Measurements from ENCODE around the gene DTHD1. TPM values are rescaled to one million over a fixed set of nuclear protein-coding genes. Genes with fewer than 3 reads are reported as not detected.

DTHD1 gene
- total RNA-seq, 1 experiment from 2014 or later = not detected

- intact Hi-C loops (cut with micrococcal nuclease; ENCODE audit: unreplicated experiment) = no loop called here
- no peaks in the 10 kb centered on the region for H3K9me2 ChIP-seq (ENCODE audit: insufficient read depth)
- no peaks in the 10 kb centered on the region for H3K36me3 ChIP-seq (ENCODE audit: low read depth)
- no peak overlapping the region for H3K27ac ChIP-seq
- no peak overlapping the region for H3K4me2 ChIP-seq
- no peaks in the 10 kb centered on the region for H3K27me3 ChIP-seq (ENCODE audit: insufficient read depth, low read depth)
- POLR2A ChIA-PET (ENCODE audit: unreplicated experiment) = no interaction called here
- no peaks in the 10 kb centered on the region for H3F3A ChIP-seq (ENCODE audit: insufficient read depth, low read depth)
- H4K20me1 ChIP-seq (ENCODE audit: insufficient read depth) = no peaks in the 10 kb centered on the region
- CTCF ChIA-PET = no interaction called here
- DNase-seq = no peak
- no TSS peak for BruUV-seq (replicated peaks)
- no peaks in the 10 kb centered on the region for H3K79me2 ChIP-seq (ENCODE audit: low read depth)
- TF ChIP-seq CTCF (conservative IDR thresholded peaks at IDR 0.05) = no peak
- no peak for TF ChIP-seq EZH2 (IDR thresholded peaks at IDR 0.05; ENCODE audit: low read depth)
- H2AFZ ChIP-seq = no peak overlapping the region
- no peaks in the 10 kb centered on the region; the same call in 1 of the 2 replicates for H3K4me1 ChIP-seq (replicated peaks; ENCODE audit: insufficient read depth)
- no peaks in the 10 kb centered on the region for H3K9me3 ChIP-seq (ENCODE audit: insufficient read depth, low read depth)
- no peak overlapping the region for H3K4me3 ChIP-seq
Measured at GRCh38 chr4:36333303-36333877, 52.0 kb downstream of the DTHD1 start.

GRCh38 chr4:36337665-36338185, 56.3 kb downstream of the DTHD1 start:
- Histone ChIP-seq H3K4me2 (no peak overlapping the region), H3K27ac (no peak overlapping the region), H3K4me1 (replicated peaks; ENCODE audit: insufficient read depth) (no peaks in the 10 kb centered on the region), H3K9me3 (ENCODE audit: insufficient read depth, low read depth) (no peaks in the 10 kb centered on the region), H3K9me2 (ENCODE audit: insufficient read depth) (no peaks in the 10 kb centered on the region), H3K79me2 (ENCODE audit: low read depth) (no peaks in the 10 kb centered on the region), H3K4me3 (no peak overlapping the region), H4K20me1 (ENCODE audit: insufficient read depth) (no peaks in the 10 kb centered on the region), H3F3A (ENCODE audit: insufficient read depth, low read depth) (no peaks in the 10 kb centered on the region), H3K27me3 (ENCODE audit: insufficient read depth, low read depth) (no peaks in the 10 kb centered on the region), H3K36me3 (ENCODE audit: low read depth) (no peaks in the 10 kb centered on the region), H2AFZ (no peak overlapping the region)
- intact Hi-C loops (cut with micrococcal nuclease; ENCODE audit: unreplicated experiment) = no loop called here
- BruUV-seq (replicated peaks) = no TSS peak
- ChIA-PET POLR2A (ENCODE audit: unreplicated experiment) (no interaction called here), CTCF (no interaction called here)
- TF ChIP-seq CTCF (conservative IDR thresholded peaks at IDR 0.05) (no peak), EZH2 (IDR thresholded peaks at IDR 0.05; ENCODE audit: low read depth) (no peak)
- DNase-seq = no peak

- Histone ChIP-seq H3K9me3 (ENCODE audit: insufficient read depth, low read depth) (no peaks in the 10 kb centered on the region), H3K79me2 (ENCODE audit: low read depth) (no peaks in the 10 kb centered on the region), H3K36me3 (ENCODE audit: low read depth) (no peaks in the 10 kb centered on the region), H3F3A (ENCODE audit: insufficient read depth, low read depth) (no peaks in the 10 kb centered on the region), H2AFZ (no peak overlapping the region), H3K9me2 (ENCODE audit: insufficient read depth) (no peaks in the 10 kb centered on the region), H4K20me1 (ENCODE audit: insufficient read depth) (no peaks in the 10 kb centered on the region), H3K27me3 (ENCODE audit: insufficient read depth, low read depth) (no peaks in the 10 kb centered on the region), H3K4me2 (no peak overlapping the region), H3K4me3 (no peak overlapping the region), H3K4me1 (replicated peaks; ENCODE audit: insufficient read depth) (no peaks in the 10 kb centered on the region), H3K27ac (no peak overlapping the region)
- ChIA-PET POLR2A (ENCODE audit: unreplicated experiment) (interaction anchor here (0.7 kb wide), 1 partner anchor 116 kb away, joined by 3 read pairs; no protein-coding TSS in a partner anchor), CTCF (no interaction called here)
- TF ChIP-seq EZH2 (IDR thresholded peaks at IDR 0.05; ENCODE audit: low read depth) = no peak
- no peak for TF ChIP-seq CTCF (conservative IDR thresholded peaks at IDR 0.05)
- intact Hi-C loops (cut with micrococcal nuclease; ENCODE audit: unreplicated experiment) = no loop called here
- DNase-seq = no peak
- no TSS peak for BruUV-seq (replicated peaks)
Measured at GRCh38 chr4:36338973-36339372, 57.6 kb downstream of the DTHD1 start.

All from PC-9 (cell line).